HEK293 (cell line): ENCODE data around the gene CUL9.

ENCODE experiments used
- GLI4 ChIP-seq: fragments of 450-650 bp; formaldehyde crosslinking; IDR thresholded peaks from 2 replicates; pipeline ENCODE4 v1.5.1; 2016; ENCODE audit warnings: missing biosample characterization, missing genetic modification characterization
- ZNF114 ChIP-seq: fragments of 450-650 bp; formaldehyde crosslinking; IDR thresholded peaks from 2 replicates; pipeline ENCODE4 v1.5.0; 2017; ENCODE audit warnings: missing biosample characterization, missing genetic modification characterization
- ZNF174 ChIP-seq: fragments of 450-650 bp; formaldehyde crosslinking; IDR thresholded peaks from 2 replicates; pipeline ENCODE4 v1.5.0; 2017; ENCODE audit warnings: missing biosample characterization, mild to moderate bottlenecking, missing genetic modification characterization
- ZNF239 ChIP-seq: fragments of 450-650 bp; formaldehyde crosslinking; IDR thresholded peaks from 2 replicates; pipeline ENCODE4 v1.5.1; 2016; ENCODE audit warnings: missing biosample characterization, missing genetic modification characterization
- ZNF302 ChIP-seq: fragments of 450-650 bp; formaldehyde crosslinking; IDR thresholded peaks from 2 replicates; pipeline ENCODE4 v1.5.1; 2016; ENCODE audit warnings: missing biosample characterization, missing genetic modification characterization, low read depth
- ZNF335 ChIP-seq: fragments of 450-650 bp; formaldehyde crosslinking; conservative IDR thresholded peaks from 2 replicates; pipeline ENCODE4 v1.5.1; 2016; ENCODE audit warnings: missing biosample characterization, missing genetic modification characterization
- ZNF747 ChIP-seq: fragments of 450-650 bp; formaldehyde crosslinking; IDR thresholded peaks from 2 replicates; pipeline ENCODE4 v1.5.1; 2016; ENCODE audit warnings: missing biosample characterization, missing genetic modification characterization
- ZNF76 ChIP-seq: fragments of 450-650 bp; formaldehyde crosslinking; IDR thresholded peaks from 2 replicates; pipeline ENCODE4; 2016; ENCODE audit warnings: low read depth, missing biosample characterization, missing genetic modification characterization, borderline replicate concordance
- ZNF791 ChIP-seq: fragments of 450-650 bp; formaldehyde crosslinking; IDR thresholded peaks from 2 replicates; pipeline ENCODE4 v1.5.1; 2016; ENCODE audit warnings: missing biosample characterization, missing genetic modification characterization
- TF ChIP-seq, protein P1 (sequence below): fragments of 450-650 bp; formaldehyde crosslinking; IDR thresholded peaks from 2 replicates; pipeline ENCODE4; 2016; ENCODE audit warnings: missing biosample characterization, missing genetic modification characterization
- TF ChIP-seq, protein P2 (sequence below): fragments of 450-650 bp; formaldehyde crosslinking; IDR thresholded peaks from 2 replicates; pipeline ENCODE4 v1.5.1; 2016; ENCODE audit warnings: missing biosample characterization, missing genetic modification characterization
- TF ChIP-seq, protein P3 (sequence below): fragments of 450-650 bp; IDR thresholded peaks from 2 replicates; pipeline ENCODE4 v1.5.1; 2018; ENCODE audit warnings: missing biosample characterization, missing genetic modification characterization

DNA sequence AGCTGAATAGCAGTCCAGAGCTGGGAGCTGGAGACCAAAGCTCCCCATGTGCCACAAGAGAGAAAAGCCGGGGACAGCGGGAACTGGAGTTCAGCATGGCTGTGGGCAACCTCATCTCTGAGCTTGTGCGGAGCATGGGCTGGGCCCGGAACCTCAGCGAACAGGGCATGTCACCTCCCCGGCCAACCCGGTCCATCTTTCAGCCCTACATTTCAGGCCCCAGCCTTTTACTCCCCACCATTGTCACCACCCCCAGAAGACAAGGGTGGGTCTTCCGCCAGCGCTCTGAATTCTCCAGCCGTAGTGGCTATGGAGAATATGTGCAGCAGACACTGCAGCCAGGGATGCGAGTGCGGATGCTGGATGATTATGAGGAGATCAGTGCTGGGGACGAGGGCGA is 4.0 kb downstream of the CUL9 start:
- TF ChIP-seq ZNF302 (tag by site-specific recombination) (no peak), ZNF114 (tag by site-specific recombination) (no peak), ZNF335 (tag by site-specific recombination) (no peak), GLI4 (no peak), ZNF174 (tag by site-specific recombination) (no peak), ZNF76 (tag by site-specific recombination) (no peak), ZNF791 (tag by site-specific recombination) (no peak), ZNF239 (tag by site-specific recombination) (no peak), ZNF747 (tag by site-specific recombination) (no peak)
- TF ChIP-seq, protein P1, sequence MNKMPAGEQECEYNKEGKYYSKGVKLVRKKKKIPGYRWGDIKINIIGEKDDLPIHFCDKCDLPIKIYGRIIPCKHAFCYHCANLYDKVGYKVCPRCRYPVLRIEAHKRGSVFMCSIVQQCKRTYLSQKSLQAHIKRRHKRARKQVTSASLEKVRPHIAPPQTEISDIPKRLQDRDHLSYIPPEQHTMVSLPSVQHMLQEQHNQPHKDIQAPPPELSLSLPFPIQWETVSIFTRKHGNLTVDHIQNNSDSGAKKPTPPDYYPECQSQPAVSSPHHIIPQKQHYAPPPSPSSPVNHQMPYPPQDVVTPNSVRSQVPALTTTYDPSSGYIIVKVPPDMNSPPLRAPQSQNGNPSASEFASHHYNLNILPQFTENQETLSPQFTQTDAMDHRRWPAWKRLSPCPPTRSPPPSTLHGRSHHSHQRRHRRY = no peak
- TF ChIP-seq, protein P2, sequence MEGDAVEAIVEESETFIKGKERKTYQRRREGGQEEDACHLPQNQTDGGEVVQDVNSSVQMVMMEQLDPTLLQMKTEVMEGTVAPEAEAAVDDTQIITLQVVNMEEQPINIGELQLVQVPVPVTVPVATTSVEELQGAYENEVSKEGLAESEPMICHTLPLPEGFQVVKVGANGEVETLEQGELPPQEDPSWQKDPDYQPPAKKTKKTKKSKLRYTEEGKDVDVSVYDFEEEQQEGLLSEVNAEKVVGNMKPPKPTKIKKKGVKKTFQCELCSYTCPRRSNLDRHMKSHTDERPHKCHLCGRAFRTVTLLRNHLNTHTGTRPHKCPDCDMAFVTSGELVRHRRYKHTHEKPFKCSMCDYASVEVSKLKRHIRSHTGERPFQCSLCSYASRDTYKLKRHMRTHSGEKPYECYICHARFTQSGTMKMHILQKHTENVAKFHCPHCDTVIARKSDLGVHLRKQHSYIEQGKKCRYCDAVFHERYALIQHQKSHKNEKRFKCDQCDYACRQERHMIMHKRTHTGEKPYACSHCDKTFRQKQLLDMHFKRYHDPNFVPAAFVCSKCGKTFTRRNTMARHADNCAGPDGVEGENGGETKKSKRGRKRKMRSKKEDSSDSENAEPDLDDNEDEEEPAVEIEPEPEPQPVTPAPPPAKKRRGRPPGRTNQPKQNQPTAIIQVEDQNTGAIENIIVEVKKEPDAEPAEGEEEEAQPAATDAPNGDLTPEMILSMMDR = no peak
- TF ChIP-seq, protein P3, sequence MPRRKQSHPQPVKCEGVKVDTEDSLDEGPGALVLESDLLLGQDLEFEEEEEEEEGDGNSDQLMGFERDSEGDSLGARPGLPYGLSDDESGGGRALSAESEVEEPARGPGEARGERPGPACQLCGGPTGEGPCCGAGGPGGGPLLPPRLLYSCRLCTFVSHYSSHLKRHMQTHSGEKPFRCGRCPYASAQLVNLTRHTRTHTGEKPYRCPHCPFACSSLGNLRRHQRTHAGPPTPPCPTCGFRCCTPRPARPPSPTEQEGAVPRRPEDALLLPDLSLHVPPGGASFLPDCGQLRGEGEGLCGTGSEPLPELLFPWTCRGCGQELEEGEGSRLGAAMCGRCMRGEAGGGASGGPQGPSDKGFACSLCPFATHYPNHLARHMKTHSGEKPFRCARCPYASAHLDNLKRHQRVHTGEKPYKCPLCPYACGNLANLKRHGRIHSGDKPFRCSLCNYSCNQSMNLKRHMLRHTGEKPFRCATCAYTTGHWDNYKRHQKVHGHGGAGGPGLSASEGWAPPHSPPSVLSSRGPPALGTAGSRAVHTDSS = no peak
